Erythroblast (primary cell): Measurements from ENCODE around the gene MT1B.

Source experiments
- GATA1 ChIP-seq: IDR thresholded peaks from 2 replicates; pipeline ENCODE4 v1.6.1; 2011; ENCODE audit warnings: low read depth, mild to moderate bottlenecking, control low read depth, low read length, moderate library complexity
- POLR2A ChIP-seq: IDR thresholded peaks from 2 replicates; pipeline ENCODE4 v1.6.1; 2011; ENCODE audit warnings: mild to moderate bottlenecking, low read length

GRCh38 chr16:56620339-56620897 lies 31.3 kb upstream of the MT1B start:
- no peak for TF ChIP-seq POLR2A
- no peak for TF ChIP-seq GATA1
